ENCODE results near the gene PCSK4. TPM values are rescaled to one million over a fixed set of nuclear protein-coding genes. Genes with fewer than 3 reads are reported as not detected.

Gene PCSK4
- total and polyA plus RNA-seq, 2 of the 13 experiments (the other 11 are each of a cell fraction or from before 2014, with no cell fraction given): 2.0 to 2.7 TPM

GRCh38 chr19:1491114-1491848 is 1.1 kb upstream of the PCSK4 start, which contains the start of gene REEP6 (continued):
- no peak for TF ChIP-seq KLF9 (CRISPR knock-in tag; IDR thresholded peaks at IDR 0.05; ENCODE audit: low read depth)
- TF ChIP-seq SIN3B (IDR thresholded peaks at IDR 0.05; ENCODE audit: low read length): no peak
- no peak for TF ChIP-seq ZNF567 (CRISPR knock-in tag; IDR thresholded peaks at IDR 0.05; ENCODE audit: borderline replicate concordance)
- TF ChIP-seq KAT8 (CRISPR knock-in tag; IDR thresholded peaks at IDR 0.05): peak; percentile 11; the same call in 1 of the 2 replicates
- no peak; the same call in 1 of the 2 replicates for TF ChIP-seq ZNF773 (CRISPR knock-in tag; IDR thresholded peaks at IDR 0.05; ENCODE audit: borderline replicate concordance)
- peak; percentile 76 for TF ChIP-seq ZNF605 (CRISPR knock-in tag; IDR thresholded peaks at IDR 0.05)
- TF ChIP-seq ZNF878 (CRISPR knock-in tag; IDR thresholded peaks at IDR 0.05): 0 out of 2 replicates have a peak, but pooled peaks have one; percentile 7
- no peak for TF ChIP-seq ZNF75D (CRISPR knock-in tag; IDR thresholded peaks at IDR 0.05; ENCODE audit: borderline replicate concordance)
- peak; percentile 82 for TF ChIP-seq POLR2G (IDR thresholded peaks at IDR 0.05; ENCODE audit: low read depth, low read length)
- peak; percentile 69; the same call in 1 of the 2 replicates for TF ChIP-seq PBX3 (CRISPR knock-in tag; IDR thresholded peaks at IDR 0.05; ENCODE audit: borderline replicate concordance)
- no peak for TF ChIP-seq CBX5 (CRISPR knock-in tag; IDR thresholded peaks at IDR 0.05; ENCODE audit: borderline replicate concordance)
- TF ChIP-seq YEATS4 (CRISPR knock-in tag; IDR thresholded peaks at IDR 0.05; ENCODE audit: borderline replicate concordance): peak; percentile 79
- no peak for TF ChIP-seq RNF219 (CRISPR knock-in tag; IDR thresholded peaks at IDR 0.05)
- no peak for TF ChIP-seq ZSCAN22 (CRISPR knock-in tag; IDR thresholded peaks at IDR 0.05)
- TF ChIP-seq ZFP91 (CRISPR knock-in tag; IDR thresholded peaks at IDR 0.05; ENCODE audit: borderline replicate concordance): peak; percentile 60; the same call in 1 of the 2 replicates
- 0 out of 2 replicates have a peak, but pooled peaks have one; percentile 17 for TF ChIP-seq HIC2 (CRISPR knock-in tag; IDR thresholded peaks at IDR 0.05; ENCODE audit: low read depth)
- TF ChIP-seq NBN (conservative IDR thresholded peaks at IDR 0.05): no peak
- peak; percentile 86 for TF ChIP-seq RNF2 (conservative IDR thresholded peaks at IDR 0.05; ENCODE audit: low read depth)
- no peak for TF ChIP-seq ZNF616 (CRISPR knock-in tag; IDR thresholded peaks at IDR 0.05; ENCODE audit: low read depth)
- TF ChIP-seq ZSCAN21 (CRISPR knock-in tag; IDR thresholded peaks at IDR 0.05; ENCODE audit: borderline replicate concordance): peak; percentile 72
- peak; percentile 62; the same call in 1 of the 2 replicates for TF ChIP-seq ZNF564 (CRISPR knock-in tag; IDR thresholded peaks at IDR 0.05)
- TF ChIP-seq HNRNPK (IDR thresholded peaks at IDR 0.05; ENCODE audit: low read depth, low read length, poor library complexity, severe bottlenecking): peak; percentile 6
- no peak for TF ChIP-seq TEAD2 (CRISPR knock-in tag; IDR thresholded peaks at IDR 0.05)
- no peak for TF ChIP-seq ZBTB21 (CRISPR knock-in tag; IDR thresholded peaks at IDR 0.05)

Data from HepG2 (cell line).